ENCODE results near the gene SINHCAF. TPM values are rescaled to one million over a fixed set of nuclear protein-coding genes. Genes with fewer than 3 reads are reported as not detected.

Gene SINHCAF
- total RNA-seq, 1 donor from 2014 or later: 7.5 TPM

DNA sequence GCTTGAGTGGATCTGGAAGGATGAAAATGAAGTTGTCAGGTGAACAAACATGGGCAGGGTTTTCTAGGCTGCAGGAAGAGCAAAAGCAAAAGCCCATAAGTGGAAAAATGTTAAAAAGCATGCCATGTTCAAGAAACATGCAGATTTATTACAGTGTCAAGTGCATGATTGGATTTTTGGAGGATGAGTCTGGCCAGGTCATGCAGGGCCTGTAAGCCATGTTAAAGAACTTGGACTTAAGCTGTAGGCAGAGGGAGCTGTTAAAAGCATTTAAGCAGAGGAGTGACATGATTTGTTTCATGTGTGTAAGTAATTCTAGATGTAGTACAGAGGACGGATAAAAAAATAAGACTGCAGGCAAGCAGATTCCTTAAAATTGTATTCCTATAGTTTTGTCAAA lies 16.3 kb upstream of the SINHCAF start:
- no peak for DNase-seq
- ATAC-seq (ENCODE audit: poor library complexity): no peak
- intact Hi-C loops (cut with DNase I): no loop called here

DNA sequence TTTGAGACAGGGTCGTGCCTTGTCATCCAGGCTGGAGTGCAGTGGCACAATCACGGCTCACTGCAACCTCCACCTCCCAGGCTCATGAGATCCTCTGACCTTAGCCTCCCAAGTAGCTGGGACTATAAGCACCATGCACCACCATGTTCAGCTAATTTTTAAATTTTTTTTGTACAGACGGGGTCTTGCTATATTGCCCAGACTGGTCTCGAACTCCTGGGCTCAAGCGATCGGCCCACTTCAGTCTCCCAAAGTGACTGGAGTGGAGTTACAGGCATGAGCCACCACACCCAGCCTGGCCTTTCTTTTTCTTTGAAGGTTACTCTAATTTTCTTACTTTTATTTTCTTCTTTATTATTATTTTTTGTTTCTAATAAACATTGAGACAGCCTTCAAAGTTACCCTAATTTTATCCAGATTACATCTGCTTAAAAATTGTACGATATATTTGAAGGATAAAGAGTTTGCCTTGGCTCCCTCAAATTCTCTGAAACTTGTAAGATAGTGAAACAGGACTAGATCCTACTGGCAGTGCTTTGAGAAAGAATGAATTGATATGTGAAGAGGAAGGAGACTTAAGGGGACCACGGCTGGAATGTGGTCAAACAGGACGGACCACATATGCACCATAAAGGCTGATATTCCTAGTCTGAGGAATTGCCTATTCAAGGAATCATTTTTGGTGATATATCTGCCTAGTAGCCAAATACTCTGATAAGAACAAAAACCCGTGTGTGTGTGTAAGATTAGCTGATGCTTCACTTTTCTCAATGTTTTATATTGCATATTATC lies 14.1 kb upstream of the SINHCAF start:
- intact Hi-C loops (cut with DNase I): no loop called here
- DNase-seq: no peak
- ATAC-seq (ENCODE audit: poor library complexity): no peak

DNA sequence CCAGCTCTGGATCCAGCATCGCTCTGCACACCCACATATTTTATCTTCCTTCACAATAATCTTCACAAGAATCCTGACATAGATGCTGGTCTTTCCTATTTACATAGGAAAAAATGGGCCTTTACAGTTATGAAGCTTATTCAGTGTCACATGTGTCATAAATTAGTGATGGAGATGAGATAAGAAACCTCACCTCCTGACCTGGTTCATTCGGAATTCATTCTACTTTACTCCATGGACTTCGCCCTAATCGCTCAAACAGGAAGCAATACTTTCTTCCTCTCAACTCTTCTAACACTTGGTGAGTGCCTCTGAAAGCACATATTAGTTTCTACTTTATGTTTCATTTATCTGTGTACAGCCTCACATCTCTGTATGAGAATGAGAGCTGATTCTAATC lies 12.0 kb upstream of the SINHCAF start:
- intact Hi-C loops (cut with DNase I): no loop called here
- no peak for ATAC-seq (ENCODE audit: poor library complexity)
- DNase-seq: no peak

DNA sequence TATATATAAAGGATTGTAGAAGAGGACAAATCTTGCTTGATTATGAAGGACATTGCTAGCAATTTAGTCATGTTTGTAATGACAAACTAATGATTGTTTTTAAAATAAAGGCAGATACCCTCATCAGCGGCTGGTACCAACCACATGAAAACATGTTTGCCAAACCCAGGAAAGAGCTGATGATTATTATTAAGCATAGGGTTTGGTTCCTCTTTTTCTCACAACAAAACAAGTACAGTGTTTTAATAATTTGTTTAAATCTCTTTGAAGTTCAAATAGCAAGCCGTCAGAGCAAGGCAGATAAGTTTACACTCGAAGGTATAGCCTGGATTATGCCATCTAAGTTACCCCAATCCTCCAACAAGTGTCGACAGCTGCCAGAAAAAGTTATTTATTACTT lies 5.3 kb upstream of the SINHCAF start:
- ATAC-seq (ENCODE audit: poor library complexity) (no peak), DNase-seq (no peak)
- intact Hi-C loops (cut with DNase I): no loop called here

DNA sequence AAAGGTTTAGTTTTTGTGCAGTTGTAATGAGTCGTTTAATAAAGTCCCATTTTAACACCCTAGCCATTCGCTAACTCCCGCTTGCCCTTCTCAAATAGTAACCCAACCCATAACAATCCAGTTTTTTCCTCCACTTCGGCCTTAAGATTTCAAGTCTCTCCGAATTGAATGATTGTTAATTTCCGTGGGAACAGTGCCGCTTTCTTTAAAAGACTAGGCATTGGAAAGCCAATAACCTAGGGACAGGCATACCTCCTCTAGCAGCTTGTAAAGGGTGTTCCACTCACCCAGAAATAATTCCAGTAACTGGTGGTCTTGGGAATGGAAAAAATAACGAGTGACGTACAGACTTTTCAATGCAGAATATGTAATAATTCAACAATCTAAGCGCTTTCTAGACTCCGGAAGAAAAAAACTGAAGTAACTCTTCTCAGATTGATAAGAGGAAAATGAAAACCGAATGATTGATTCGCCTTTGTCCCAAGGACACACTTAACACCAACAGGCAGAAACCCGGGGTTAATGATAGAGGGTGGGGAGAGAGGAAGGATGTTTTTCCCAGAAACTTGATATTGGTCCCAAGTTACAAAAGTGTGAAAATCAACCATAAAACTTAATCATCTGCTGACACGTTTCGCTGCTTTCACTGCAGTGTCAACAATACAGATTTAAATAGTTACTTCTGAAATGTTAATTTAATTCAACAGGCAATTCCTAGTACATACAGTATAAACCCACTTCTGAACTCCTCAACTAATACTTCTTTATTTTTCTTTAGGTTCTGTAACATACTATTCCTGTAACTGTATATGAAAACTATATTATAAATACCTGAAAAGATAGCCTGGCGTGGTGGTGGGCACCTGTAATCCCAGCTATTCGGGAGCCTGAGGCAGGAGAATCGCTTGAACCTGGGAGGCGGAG lies 1.0 kb upstream of the SINHCAF start:
- DNase-seq (no peak), ATAC-seq (ENCODE audit: poor library complexity) (no peak)
- intact Hi-C loops (cut with DNase I): no loop called here

DNA sequence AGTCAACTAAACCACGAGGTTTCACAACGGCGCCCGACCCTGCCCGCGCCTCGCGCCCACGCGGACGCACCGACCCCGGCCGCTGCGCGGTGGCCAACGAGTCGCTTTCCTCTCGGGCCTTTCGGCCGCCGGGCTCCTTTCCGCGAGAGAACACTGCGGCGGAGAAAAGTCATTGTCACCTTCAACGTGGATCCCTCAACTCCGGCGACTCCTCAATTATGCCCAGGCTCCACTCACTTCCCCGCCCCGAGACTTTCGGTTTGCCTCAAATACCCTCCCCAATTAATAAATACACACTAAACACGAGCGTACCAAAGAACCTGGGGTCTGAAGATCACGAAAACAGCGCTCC lies 450 bp downstream of the SINHCAF start:
- peak; percentile 14 for ATAC-seq (ENCODE audit: poor library complexity)
- intact Hi-C loops (cut with DNase I): no loop called here
- peak; percentile 50 for DNase-seq

DNA sequence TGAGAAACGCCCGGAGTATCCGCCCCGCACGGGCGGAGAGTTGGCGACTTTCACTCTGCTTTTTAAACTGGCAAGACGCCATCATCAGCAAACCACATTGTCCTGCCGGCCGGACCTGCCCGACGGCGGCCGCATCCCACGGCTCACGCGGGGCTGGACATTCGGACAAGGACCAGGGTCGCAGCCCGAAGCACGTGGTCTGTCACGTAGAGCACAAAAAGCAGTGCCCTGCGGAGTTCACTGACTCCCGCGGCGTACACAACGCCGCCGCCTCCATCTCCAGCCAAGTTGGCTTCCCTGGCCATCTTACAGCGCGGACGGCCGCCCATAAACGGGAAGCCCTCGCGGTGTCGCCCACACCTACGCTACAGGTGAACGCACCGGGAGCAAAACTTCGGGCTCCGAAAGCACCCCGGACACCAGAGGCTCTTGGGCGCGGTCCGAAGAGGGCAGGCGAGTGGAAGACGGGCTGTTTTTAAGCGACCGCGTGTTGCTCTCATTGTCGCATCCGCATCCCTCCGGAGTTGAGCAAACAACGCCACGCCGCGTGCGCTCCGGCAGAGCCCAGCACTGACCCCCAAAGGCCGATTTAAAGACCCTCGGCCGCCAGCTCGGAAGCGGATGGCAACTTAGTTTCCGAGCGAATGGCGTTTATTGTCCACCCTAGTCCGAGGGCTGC lies 966 bp downstream of the SINHCAF start:
- ATAC-seq (ENCODE audit: poor library complexity) (peak; percentile 39), DNase-seq (no peak)
- intact Hi-C loops (cut with DNase I): no loop called here

DNA sequence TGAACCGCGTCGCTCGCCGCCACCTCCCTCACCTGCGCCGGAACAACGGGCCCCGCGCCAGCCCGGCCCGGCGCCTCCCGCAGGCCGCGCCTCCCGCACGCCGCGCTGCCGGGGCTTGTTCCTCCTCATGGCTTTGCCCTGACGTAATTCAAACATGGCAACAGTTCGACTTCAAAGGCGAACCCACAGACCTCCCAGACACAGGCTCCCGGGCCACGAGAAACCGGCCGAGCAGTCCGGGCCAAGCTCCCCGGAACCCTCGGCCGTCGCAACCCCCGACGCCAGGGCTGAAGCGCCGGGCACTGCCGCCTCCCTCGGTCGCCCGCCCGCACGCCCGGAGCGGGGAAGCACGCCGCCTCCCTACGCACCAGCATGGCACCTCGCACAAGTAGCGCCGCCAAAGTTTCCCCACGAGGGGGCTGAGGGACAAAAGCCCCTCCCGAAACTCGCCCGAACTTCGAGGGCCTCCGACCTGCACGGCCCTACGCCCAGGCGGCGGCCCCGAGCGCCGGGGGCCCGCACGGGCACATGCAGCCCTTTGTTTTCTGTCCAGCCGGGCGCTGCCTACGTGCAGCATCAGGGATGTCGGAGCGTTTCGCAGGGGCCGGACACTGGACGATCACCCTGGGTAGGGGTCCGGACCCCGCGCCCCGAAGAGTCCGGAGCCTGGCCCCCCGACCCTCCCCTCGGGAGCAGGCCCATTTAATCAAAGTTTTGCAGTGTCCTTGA lies 1.7 kb downstream of the SINHCAF start:
- intact Hi-C loops (cut with DNase I): no loop called here
- peak; percentile 29 for ATAC-seq (ENCODE audit: poor library complexity)
- peak; percentile 73 for DNase-seq

DNA sequence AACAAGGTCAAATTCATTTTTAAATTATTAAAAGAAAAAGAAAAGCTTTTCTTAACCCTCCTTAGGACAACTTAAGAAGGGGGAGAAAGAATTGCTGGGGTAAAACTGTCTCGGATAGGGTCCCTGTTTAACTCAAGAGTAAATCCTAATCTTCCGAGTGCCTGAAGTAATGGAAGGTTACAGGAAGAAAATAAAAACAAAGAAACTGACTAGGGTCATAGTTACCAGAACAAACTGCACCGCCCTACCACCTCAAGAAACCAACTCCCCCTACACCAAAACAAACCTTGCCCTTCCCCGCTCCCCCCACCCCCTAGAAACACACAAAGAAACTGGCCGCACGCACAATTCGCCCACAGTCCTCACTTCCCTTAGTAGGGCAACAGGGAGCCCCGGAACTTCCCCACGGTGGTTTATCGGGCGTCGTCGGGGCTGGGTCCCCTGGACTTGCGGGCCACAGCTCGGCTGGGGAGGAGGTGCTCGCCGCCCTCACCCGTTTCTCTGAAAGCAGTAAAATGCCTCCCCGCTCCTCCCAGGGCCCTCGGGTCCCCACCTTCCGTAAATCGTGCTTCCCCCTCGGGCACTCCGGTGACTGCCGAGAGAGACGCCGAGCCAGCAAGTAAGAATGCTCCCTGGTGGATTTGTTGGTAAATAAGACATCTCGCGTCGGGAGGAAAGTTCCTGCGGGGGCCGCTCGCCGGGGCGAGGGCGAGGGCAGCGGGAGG lies 2.4 kb downstream of the SINHCAF start:
- DNase-seq (no peak), ATAC-seq (ENCODE audit: poor library complexity) (no peak)
- intact Hi-C loops (cut with DNase I): no loop called here

DNA sequence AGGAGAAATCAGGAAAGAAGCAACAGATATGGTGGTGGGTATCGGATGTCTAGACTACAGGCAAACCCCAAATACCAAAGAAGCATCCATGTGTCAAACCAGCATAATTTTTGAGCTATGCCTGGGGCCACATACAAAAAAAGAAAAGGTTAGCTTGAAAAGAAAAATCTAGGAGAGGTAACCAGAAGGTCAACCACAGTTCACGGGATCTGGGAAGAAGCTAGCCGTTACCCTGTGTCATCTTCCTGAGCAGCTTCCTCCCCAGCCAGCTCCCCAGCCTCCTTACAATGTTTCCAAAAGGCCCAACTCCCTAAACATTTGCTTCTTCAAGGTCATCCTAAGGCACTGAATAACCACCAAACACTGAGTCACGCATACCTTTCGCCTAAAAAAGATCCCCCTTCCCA lies 3.1 kb downstream of the SINHCAF start:
- DNase-seq (no peak), ATAC-seq (ENCODE audit: poor library complexity) (no peak)
- intact Hi-C loops (cut with DNase I): no loop called here

DNA sequence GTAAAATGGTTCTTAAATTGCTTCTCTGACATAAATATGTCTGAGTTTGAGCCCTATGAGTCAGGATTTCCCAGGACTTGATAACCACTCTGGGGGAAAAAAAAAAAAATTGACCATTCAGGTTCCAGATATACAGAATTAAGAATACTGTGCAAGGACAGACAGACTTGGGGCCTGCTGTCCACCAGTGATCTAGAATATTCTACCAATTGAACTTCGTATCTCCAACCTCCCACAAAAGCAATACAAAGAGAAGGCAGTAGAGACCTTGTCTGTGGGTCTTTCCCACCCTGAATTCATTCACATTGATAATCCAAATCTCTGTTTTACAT lies 4.1 kb downstream of the SINHCAF start:
- ATAC-seq (ENCODE audit: poor library complexity) (no peak), DNase-seq (no peak)
- intact Hi-C loops (cut with DNase I): no loop called here

DNA sequence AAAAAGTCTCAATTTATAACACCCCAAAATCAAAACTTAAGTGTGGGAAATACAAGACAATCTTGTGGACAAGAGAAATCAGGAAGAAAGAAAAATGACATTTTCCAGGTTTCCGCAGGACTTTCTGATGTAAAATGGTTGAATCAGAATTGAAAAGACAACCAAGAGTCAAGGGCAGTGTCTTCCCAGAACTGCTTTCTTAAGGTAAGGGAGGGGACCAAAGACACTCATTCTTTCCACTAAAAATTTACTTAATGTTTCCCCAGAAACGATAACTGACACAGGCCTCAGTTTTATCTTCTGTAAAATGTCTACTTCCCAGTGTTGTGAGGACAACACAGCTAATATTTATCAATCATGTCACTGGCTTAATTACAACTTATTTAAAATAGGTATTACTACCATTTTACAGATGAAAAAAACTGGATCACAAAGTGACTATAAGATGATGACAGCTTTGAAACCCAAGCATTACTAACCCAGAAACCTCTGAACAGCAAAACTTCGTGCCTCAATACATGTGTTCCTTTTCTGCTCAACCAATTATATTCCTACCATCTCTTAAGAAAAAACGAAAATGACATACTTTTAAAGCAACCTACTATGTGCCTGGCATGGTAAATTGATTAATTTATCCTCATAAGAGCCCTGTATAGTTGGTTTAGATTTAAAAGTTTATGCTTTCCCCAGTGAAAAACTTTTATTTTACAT lies 4.6 kb downstream of the SINHCAF start:
- DNase-seq: no peak
- no peak for ATAC-seq (ENCODE audit: poor library complexity)
- intact Hi-C loops (cut with DNase I): no loop called here

DNA sequence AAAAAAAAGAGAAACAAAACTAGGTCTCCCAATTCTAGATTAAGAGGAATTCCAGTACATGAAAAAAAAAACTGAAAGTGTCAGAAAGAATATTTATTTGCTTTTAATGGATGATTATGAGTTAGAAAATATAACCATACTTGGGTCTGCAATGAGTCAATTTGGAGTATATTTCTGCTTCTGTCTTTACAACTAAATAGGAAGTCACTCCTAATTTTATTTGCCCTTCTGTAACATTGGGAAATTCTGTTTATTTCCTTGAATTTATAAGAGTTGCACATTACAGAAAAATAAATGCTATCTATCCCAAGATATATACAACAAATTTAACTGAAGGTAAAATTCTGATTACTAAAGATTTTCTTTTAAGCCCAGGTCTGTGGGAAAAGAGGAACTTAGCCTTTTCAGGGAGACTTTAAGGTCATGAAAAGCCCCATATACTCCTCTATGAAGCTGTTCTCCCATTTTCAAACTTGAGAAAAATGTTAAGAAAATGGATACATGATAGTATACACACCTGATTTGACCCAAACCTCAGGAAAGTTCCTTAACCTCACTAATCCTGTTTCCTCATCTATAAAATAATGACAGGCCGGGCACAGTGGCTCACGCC lies 7.2 kb downstream of the SINHCAF start:
- DNase-seq: no peak
- intact Hi-C loops (cut with DNase I): no loop called here

DNA sequence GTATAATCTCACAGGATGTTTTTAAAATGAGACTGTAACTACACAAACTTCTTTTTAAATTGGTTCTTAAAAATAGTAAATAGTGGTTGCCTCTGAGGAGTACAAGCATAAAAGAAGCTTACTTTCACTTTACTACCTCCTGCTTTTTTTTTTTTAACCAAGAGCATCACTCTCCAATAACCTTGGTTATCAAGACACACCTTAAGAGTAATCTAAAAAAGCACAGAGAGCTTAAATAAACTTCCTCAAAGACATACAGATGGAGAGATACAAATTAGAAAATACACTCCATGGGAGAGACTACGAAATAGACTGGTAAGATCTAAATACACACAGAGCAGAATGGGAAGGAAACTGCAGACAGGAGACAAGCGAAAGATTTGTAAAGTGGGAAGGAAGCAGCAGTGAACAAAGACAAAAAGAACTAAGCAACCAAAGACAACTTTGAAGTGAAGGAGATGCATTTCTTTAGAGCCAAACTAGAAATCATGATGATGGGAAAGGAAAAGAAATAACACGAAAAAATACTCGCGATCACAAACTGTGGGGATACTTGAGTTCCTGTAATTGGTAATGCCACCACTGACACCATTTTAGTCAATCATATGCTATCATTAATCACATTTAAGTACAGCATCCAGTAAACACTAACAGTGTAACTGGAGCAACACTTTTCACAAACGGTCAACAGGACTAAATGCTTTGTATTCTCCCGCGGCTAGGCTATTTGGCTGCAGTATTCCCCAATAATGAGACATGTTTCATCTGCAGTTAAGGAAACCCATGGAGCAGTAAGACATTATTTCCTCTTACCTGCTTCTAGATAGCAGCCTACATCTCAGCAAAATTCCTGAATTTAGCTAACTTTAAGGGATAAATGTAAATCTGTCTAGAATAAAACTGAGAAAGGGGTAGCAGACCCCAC lies 8.2 kb downstream of the SINHCAF start:
- intact Hi-C loops (cut with DNase I): no loop called here
- ATAC-seq (ENCODE audit: poor library complexity): peak; percentile 38

More for the DNA sequence above, 7.2 kb downstream of the SINHCAF start:
- ATAC-seq (ENCODE audit: poor library complexity): no peak

DNA sequence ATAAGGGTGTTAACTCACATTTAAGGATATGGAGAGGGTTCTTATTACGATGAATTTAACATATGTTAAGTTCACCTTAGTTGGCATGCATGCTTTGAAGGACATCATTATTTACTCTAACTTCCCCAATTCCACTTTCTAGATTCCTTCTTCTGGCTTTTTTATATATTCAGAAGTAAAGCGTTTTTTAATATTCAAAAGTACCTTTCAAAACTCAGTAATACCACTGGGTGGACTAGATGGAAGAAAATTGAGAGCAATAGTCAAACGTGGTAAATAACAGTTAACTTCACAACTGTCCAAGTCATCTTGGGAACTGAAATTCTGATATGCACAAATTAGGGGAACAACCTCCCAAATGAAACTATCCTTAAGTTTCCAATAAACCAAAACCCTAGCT lies 9.1 kb downstream of the SINHCAF start:
- DNase-seq: no peak
- intact Hi-C loops (cut with DNase I): no loop called here
- ATAC-seq (ENCODE audit: poor library complexity): no peak

More for the DNA sequence above, 8.2 kb downstream of the SINHCAF start:
- no peak for DNase-seq

DNA sequence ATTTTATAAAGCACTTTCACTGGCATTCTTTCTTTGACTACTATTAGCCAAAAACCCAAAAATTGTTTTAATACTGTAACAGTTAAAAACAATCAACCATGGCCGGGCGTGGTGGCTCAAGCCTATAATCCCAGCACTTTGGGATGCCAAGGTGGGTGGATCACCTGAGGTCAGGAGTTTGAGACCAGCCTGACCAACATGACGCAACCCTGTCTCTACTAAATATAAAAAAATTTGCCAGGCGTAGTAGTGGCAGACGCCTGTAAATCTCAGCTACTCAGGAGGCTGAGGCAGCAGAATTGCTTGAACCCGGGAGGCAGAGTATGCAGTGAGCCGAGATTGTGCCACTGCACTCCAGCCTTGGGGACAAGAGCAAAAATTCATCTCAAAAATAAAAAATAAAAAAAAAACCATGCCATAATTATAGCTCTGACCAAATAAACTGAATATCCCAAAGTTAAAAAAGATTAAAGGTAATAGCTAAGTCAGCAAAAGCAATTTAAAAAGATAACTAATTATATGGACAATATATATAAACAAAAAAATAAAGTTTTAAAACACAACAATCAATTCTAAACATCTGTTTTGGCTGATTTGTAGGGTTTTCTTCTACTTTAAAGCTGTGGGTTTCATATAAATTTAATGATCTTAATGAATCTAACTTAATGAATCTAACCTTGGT lies 10.0 kb downstream of the SINHCAF start:
- ATAC-seq (ENCODE audit: poor library complexity): no peak
- intact Hi-C loops (cut with DNase I): no loop called here

More for the DNA sequence above, 10.0 kb downstream of the SINHCAF start:
- no peak for DNase-seq
